DMS153 treated with DMSO at 0.1 percent for 48 hours (cell line): Measurements from ENCODE around the gene SPSB1.

Source experiments
- DNase-seq: peaks from one replicate; lab custom pipeline; 2025; ENCODE audit not compliant: unreplicated experiment; lab: John Stamatoyannopoulos, UW

Gene SPSB1

DNA sequence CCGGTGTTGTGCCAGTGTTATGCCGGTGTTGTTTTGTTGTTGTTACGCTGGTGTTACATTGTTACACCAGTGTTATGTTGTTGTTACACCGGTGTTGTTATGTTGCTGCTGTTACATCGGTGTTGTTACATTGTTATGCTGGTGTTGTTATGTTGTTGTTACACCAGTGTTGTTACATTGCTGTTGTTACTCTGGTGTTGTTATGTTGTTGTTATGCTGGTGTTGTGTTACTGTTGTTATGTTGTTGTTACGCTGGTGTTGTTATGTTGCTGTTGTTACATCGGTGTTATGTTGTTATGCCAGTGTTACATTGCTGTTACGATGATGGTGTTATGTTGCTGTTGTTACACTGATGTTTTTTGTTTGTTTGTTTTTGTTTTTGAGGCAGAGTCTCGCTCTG, 34.1 kb upstream of the SPSB1 start:
- no peak for DNase-seq

DNA sequence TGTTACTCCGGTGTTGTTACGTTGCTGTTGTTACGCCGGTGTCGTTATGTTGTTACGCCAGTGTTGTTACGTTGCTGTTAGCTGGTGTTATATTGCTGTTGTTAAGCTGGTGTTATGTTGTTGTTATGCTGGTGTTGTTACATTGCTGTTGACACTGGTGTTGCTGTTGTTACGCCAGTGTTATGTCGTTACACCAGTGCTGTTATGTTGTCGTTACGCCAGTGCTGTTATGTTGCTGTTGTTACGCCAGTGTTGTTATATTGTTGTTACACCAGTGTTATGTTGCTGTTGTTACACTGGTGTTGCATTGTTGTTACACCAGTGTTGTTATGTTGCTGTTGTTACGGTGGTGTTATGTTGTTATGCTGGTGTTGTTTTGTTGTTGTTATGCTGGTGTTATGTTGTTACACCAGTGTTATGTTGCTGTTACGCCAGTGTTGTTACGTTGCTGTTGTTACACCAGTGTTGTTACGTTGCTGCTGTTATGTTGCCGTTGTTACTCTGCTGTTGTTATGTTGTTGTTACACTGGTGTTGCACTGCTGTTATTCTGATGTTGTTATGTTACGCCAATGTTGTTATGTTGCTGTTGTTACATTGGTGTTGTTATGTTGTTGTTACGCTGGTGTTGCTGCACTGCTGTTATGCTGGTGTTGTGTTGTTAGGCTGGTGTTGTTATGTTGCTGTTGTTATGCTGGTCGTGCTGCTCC, 32.5 kb upstream of the SPSB1 start:
- no peak for DNase-seq

DNA sequence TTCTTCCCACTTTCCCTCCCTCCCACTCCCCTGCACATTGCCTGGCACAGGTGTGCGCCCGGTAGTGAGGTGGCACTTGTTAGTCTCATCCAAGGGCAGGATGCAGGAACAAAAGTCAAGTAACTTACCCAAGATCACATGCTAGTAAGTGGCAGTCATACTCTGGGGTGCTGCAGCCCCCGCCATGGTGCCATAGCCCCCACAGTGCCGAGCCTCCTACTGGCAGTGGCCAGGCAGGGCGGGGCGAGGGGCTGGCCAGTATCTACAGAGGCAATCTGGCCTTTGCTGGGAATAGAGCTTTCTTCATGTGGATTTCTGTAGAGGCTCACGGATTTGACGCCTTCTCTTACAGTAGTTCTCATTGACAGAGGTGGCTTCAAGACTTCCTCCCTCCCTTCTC, 31.2 kb upstream of the SPSB1 start:
- no peak for DNase-seq

DNA sequence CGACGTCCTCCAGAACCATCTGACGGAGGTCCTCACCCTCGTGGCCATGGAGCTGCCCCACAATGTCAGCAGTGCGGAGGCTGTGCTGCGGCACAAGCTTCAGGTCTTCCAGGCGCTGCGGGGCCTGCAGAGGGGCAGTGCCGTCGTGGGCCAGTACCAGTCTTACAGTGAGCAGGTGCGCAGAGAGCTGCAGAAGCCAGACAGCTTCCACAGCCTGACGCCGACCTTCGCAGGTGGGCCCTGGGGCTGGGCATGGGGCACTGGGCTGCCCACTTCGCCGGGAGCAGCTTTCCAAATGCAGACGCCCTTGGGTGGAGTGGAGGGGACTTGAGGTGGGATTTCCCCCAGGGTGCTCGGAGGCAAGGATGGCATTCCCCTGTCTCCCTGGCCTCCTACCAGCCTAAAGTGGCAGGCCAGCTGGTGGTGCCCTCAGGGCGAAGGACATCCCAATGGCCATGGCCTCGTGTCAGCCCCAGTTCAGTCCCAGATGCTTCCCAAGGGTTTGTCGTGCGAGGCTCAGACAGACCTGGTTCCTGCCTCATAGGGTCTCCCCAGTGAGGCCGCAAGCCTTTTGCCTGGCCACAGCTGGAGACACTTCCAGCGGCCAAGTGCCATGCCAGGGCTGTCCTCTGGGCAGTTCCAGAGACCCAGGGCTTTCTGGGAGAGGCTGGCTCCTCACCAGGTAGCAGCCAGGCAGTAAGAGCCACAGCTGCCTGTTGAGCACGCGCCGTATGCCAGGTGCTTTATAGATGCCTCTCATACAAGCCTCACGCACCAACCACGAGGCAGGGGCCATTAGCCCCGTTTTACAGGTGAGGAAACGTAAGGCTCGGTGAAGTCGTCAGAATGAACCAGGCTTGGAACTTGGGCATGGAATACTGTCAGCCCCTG, 30.4 kb upstream of the SPSB1 start:
- no peak for DNase-seq

DNA sequence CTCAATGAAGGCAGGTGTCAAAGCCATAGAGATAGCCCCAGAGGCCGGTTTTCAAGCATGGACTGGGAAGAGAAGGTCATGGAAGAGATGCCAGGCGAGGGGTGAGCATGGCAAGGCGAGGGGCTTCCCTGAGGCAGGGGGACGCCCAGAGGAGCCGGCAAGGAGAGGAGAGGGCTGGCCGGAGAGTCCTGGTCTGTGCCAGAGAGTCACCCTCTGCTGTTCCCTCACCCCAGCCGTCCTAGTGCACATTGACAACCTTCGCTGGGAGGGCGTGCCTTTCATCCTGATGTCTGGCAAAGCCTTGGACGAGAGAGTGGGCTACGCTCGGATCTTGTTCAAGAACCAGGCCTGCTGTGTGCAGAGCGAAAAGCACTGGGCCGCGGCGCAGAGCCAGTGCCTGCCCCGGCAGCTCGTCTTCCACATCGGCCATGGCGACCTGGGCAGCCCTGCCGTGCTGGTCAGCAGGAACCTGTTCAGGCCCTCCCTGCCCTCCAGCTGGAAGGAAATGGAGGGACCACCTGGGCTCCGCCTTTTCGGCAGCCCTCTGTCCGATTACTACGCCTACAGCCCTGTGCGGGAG, 29.3 kb upstream of the SPSB1 start:
- no peak for DNase-seq

DNA sequence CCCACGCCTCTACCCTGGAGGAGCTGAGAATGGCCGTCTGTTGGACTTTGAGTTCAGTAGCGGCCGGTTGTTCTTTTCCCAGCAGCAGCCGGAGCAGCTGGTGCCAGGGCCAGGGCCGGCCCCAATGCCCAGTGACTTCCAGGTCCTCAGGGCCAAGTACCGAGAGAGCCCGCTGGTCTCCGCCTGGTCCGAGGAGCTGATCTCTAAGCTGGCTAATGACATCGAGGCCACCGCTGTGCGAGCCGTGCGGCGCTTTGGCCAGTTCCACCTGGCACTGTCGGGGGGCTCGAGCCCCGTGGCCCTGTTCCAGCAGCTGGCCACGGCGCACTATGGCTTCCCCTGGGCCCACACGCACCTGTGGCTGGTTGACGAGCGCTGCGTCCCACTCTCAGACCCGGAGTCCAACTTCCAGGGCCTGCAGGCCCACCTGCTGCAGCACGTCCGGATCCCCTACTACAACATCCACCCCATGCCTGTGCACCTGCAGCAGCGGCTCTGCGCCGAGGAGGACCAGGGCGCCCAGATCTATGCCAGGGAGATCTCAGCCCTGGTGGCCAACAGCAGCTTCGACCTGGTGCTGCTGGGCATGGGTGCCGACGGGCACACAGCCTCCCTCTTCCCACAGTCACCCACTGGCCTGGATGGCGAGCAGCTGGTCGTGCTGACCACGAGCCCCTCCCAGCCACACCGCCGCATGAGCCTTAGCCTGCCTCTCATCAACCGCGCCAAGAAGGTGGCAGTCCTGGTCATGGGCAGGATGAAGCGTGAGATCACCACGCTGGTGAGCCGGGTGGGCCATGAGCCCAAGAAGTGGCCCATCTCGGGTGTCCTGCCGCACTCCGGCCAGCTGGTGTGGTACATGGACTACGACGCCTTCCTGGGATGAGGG, 28.5 kb upstream of the SPSB1 start:
- DNase-seq: no peak

DNA sequence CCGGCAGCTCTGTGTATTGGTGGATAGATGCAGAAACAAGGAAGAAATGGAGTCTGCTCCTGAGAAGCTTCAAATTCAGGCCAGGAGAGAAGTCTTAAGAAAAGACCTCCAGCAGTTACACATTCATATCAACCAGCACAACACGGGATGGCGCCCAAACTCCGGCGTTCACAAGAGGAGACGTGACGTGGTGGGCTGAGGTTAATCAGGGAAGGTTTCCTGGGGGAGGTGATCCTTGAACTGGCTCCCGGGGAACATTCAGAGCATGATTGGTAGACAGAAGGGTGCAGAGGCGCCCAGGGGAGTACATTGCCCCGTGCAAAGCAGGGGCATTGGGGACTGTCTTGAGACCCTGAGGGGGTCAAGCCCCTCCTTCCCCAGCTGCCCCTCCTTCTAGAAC, 27.7 kb upstream of the SPSB1 start:
- DNase-seq: no peak

DNA sequence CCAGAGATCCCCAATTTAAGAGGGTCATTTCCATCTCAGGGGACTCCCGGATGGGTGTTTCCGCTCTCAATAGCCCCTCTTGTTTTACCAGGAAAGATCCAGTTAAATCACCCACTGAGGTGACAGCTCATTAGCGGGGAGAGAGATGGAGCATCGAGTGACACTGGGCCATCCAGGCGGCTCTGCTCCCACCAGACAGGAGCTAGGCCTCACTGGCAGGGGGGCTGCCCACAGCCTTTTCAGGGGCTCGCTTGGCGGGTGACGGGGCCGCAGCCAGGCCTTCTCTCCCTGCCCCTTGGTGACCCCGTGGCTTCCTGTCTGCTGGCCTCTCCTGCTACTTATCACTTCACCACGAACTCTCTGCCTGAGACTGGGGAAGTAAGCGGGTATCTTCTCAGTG, 26.7 kb upstream of the SPSB1 start:
- no peak for DNase-seq

DNA sequence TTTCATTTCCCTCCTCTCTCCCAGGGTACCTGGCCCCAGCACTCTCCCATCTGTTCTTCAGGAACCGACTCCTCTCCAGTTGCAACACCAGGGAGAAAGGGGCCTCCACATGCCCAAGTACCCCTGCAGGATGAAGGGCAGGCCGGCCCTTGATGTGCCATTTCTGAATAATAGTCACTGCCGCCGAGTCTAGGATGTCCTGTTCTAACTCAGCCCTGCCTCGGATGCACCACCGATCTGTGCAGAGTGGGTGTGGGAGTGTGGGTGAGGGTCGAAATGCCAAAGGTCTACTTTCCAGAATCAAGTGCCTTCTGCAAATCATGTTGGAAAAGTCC, 25.4 kb upstream of the SPSB1 start:
- DNase-seq: no peak

DNA sequence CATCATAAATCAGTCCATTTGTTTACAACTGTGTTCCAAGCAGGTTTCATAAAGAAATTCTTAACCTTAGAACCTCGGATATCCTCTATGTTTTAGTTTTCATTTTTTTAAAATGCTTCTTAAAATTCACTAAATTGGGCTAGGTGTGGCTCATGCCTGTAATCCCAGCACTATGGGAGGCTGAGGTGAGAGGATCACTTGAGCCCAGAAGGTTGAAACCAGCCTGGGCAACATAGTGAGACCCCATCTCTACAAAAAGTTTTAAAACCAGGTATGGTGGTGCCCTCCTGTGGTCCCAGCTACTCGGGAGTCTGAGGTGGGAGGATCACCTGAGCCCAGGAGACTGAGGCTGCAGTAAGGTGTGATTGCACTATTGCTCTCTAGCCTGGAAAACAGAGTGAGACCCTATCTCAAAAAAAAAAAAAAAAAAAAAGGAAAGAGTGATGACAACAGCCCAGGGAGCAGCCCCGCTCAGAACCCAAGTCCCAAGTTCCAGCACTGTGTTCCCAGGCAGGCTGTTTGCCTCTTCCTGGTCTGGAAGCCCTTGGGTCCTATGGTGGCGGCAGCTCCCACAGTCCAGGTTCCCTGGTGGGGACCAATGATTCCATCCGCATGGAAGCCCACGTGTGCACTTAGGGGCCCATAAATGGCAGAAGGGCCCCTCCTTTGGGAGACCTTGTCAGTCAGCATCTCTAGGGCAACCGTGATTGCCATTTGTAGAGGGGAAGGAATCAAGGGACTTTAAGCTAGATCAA, 24.7 kb upstream of the SPSB1 start:
- no peak for DNase-seq

DNA sequence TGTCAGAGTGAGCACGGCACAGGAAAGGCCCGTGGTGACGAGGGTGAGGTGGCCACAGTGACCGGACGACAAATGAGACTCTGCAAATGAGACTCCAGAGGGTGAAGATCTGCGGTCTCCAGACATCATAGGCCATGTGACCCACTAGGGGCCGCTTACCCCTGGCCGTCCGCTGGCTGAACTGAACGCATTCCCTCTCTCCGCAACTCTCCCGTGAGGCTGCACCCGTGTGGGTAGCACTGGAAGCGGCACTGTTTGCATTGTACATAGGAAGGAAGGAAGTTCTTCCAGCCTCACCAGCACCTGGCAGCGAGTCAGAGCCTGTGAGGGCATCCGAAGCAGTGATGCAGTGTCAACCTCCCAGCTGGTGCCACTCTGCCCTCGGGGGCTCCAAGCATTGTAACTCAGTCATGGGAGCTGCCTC, 23.6 kb upstream of the SPSB1 start:
- DNase-seq: no peak

DNA sequence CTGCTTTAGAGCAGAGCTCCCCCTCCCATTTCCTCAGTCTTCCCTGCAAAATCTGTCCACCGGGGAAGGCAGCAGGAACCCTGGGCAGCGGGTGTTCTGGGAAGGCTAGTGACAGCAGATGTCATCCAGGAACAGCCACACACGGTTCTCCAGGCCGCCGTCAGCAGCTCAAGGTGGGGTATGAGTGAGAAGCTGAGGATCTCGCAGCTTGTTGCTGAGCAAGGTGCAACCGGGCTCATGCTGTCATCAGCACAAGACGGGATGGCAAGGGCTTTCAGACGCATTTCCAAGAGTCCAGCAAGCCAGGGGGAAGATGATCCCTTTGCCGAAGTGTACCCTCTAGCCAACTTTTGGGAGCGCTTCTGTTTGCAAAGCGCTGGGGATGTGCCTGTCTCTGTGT, 23.0 kb upstream of the SPSB1 start:
- DNase-seq: no peak

DNA sequence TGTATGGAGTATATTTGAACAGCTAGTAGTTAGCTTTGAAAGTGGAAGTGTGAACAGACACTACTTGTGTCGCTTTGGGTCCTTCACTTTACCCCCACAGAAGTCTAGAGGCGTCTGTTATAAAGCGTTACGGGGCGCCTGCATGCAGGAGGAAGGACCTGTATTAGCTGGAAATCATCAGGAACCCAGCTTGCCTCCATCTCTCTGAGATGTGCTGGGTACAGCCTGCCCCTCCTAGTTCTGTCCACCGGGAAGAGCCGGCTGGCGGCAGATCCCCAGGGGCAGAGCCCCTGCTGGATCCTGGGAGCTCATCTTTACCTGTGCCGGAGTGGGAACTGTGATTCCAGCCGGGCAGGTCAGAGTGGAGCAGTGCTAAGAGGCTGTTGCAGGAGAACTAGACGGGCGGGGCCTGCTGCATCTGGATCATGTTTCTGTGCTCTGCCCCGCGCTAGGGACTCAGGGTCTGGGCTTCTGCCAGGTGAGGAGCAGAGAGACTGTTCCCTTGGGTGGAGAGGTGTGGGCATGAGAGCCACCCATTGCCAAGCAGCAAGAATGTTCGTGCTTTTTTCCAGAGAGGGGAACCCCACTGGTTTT, 22.3 kb upstream of the SPSB1 start:
- DNase-seq: peak; percentile 87

DNA sequence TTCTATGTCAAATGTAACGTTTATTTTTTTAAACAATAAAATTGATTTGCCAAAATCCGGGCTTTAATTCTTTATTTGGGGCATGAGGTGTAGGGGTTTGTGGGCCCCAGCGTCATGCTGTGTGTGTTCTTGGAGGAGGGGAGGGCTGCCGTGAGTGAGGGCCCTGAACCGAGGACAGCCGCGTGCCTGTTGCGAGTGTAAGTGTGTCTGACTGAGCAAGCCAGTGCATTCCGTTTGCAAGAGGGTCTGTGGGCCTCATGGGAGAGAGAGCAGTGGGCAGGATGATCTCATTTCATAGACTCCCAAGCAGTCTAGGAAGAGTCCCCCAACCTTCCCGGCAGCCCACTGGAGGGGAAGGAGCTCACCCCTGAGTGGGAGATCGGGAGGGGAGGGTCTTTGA, 21.4 kb upstream of the SPSB1 start:
- no peak for DNase-seq

DNA sequence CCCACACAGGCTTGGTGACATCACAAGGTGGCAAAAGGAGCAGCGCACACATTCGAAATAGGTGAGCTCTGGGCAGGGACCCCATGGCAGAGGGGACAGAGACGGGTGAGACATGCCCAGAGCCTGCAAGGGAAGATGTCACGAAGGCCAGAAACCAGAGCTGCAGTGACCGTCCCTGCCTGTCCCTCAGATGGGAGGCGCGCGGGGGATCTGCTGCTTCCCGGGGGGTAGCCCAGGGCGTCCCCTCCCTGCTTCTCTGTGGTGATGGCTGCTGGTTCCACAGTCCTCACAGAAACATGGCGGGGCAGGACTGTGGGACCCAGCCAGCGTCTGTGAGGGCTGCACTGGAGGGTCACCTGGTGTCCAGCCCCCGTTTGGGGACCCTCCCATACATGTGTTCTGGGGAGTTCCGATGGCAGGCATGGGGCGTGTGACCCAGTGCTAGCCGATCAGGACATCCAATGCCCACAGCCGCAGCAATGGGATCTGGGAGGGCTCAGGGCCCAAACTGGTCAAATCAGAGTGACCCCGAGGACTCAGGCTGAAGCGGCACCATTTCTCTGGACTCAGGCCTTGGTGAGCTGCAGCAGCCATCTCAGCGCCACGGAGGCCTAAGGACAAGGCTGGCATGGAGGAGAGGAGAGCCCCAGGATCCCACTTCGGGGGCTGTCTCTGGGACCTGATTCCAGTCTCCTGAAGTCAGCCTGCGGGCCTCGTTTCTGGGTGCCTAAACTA, 20.7 kb upstream of the SPSB1 start:
- no peak for DNase-seq

DNA sequence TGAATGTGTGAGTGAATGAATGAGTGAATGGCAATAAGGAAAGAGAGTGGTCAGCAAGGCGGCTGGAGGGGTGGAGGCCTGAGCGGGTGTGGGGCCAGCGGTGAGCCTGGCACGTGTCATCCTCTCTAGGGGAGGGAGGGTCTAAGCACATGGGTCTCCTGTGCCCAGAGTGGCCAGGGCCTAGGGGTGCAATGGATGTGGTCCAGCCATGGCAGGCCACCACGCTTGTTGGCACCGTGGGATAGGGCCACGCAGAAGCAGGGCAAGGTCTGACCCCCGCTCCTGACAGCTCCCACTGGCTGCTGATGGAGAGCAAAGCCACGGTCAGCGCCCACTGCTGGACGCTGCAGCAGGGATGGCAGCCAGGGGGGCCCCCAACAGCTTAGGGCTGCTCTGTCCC, 19.5 kb upstream of the SPSB1 start:
- DNase-seq: no peak

DNA sequence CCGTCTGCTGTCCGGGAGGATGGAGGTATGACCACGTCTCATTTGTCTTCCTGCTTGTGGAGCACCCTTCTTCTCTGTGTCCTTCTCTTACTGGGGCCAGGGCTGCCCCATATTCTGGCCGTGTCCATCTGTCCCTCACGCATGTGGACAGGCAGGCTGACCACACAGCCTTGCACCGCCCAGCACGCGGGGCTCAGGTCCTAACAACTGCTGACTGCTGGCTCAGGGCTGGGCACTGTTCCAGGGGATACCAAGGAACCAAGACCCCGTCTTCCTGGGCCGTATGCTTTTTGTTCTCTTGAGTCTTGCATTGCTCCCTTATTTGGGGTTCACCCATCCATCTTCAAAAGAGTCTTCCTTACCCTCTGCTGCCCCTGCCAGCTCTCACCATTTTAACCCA, 17.5 kb upstream of the SPSB1 start:
- no peak for DNase-seq

DNA sequence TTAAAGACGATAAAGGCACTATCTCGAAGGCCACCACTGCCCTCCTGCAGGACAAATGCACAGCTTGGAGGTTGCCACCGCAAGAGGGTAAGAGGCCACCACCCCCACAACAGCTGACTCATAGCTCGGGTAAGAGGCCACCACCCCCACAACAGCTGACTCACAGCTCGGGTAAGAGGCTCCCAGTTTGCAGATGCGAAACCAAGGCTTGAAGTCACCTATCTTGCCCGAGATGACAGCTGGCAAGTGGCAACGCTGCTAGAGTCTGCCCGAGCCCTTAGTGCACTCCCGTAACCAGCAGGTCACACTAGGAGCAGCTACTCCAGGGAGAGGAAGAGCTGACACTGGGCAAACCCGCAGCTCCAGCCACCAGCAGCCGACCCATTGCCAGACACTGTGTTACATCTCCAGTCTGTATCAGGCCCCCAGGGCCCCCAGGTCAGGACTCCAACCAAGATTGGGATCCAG, 17.1 kb upstream of the SPSB1 start:
- no peak for DNase-seq

DNA sequence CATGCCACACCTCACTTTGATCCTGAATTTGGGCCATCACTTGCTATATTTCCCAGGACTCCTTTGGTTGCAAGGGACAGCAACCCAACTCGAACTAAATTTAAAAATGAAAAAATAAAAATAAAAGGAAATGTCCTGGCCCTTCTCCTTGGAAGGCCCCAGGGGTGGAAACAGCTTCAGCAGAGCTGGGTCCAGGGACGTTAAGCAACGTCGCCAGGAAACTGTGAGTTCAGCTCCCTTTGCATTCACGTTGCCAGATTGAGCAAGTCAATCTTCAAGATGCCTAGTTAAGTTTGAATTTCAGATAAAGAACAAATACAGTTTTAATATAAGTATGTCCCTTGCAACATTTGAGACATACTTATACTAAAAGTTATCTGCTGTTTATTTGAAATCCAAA, 14.6 kb upstream of the SPSB1 start:
- no peak for DNase-seq
